Brain microvascular endothelial cell (primary cell): Measurements from ENCODE around the gene STAG2.
"Not testable (repeated sequence)": the region's sequence is repeated elsewhere in the genome, so short reads cannot be mapped to it uniquely, and the experiment has no call there.

Source experiments
- DNase-seq: peaks from one replicate; pipeline ENCODE4 v3.0.0-alpha.2; 2020
- H3K27ac ChIP-seq: fragments of 250-450 bp; sonication (Bioruptor Pico); 2 replicates; pipeline ENCODE4 v1.5.1; 2020; ENCODE audit warnings: mild to moderate bottlenecking, moderate library complexity
- H3K27me3 ChIP-seq: fragments of 250-450 bp; sonication (Bioruptor Pico); replicated peaks from 2 replicates; pipeline ENCODE4 v1.5.1; 2020; ENCODE audit warnings: mild to moderate bottlenecking
- H3K36me3 ChIP-seq: fragments of 250-450 bp; sonication (Bioruptor Pico); replicated peaks from 2 replicates; pipeline ENCODE4 v1.5.1; 2020; ENCODE audit warnings: mild to moderate bottlenecking
- H3K4me3 ChIP-seq: 2 replicates; pipeline ENCODE4 v1.5.1; 2011; ENCODE audit warnings: low read depth, mild to moderate bottlenecking, control low read depth, low read length, moderate library complexity
- in situ Hi-C: cut with HindIII; loops from 2 replicates; pipeline ENCODE4 v1.10.0; 2017; ENCODE audit warnings: low sequenced_read_pairs, low pct_ligation_motif_present
- TF ChIP-seq, protein P1 (sequence below): IDR thresholded peaks from 2 replicates; pipeline ENCODE4 v1.5.1; 2011; ENCODE audit warnings: low read depth, mild to moderate bottlenecking, moderate library complexity, low read length, control low read depth, inconsistent platforms; ENCODE audit errors: missing control alignments

STAG2 gene

GRCh38 chrX:124042042-124042441 is 80.5 kb downstream of the STAG2 start:
- in situ Hi-C loops, result no loop called here
- TF ChIP-seq, protein P1, sequence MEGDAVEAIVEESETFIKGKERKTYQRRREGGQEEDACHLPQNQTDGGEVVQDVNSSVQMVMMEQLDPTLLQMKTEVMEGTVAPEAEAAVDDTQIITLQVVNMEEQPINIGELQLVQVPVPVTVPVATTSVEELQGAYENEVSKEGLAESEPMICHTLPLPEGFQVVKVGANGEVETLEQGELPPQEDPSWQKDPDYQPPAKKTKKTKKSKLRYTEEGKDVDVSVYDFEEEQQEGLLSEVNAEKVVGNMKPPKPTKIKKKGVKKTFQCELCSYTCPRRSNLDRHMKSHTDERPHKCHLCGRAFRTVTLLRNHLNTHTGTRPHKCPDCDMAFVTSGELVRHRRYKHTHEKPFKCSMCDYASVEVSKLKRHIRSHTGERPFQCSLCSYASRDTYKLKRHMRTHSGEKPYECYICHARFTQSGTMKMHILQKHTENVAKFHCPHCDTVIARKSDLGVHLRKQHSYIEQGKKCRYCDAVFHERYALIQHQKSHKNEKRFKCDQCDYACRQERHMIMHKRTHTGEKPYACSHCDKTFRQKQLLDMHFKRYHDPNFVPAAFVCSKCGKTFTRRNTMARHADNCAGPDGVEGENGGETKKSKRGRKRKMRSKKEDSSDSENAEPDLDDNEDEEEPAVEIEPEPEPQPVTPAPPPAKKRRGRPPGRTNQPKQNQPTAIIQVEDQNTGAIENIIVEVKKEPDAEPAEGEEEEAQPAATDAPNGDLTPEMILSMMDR, result no peak

GRCh38 chrX:124045109-124045508 is 83.6 kb downstream of the STAG2 start:
- DNase-seq, result no peak
- Histone ChIP-seq H3K27ac (no peak overlapping the region), H3K36me3 (no peaks in the 10 kb centered on the region), H3K27me3 (no peaks in the 10 kb centered on the region), H3K4me3 (no peak overlapping the region)
- in situ Hi-C loops, result no loop called here
- TF ChIP-seq, protein P1, result no peak

More at GRCh38 chrX:124042042-124042441, 80.5 kb downstream of the STAG2 start:
- no peak for DNase-seq
- Histone ChIP-seq H3K4me3 (no peak overlapping the region), H3K36me3 (no peaks in the 10 kb centered on the region), H3K27ac (no peak overlapping the region), H3K27me3 (no peaks in the 10 kb centered on the region)

DNA sequence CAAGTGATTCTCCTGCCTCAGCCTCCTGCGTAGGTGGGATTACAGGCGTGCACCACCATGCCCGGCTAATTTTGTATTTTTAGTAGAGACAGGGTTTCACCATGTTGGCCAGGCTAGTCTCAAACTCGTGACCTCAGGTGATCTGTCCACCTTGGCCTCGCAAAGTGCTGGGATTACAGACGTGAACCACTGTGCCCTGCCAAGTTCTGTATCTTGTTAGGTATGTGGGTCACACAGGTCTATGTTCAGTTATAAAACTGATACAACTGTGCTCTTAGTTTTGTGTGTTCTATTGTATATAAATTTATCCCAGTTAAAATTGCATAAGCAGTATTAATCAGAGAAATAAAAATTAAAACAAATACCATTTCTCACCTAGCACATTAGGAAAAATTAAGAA is 122.9 kb downstream of the STAG2 start:
- H3K4me3 ChIP-seq, DNase-seq, H3K27ac ChIP-seq, H3K36me3 ChIP-seq, H3K27me3 ChIP-seq, in situ Hi-C loops: not testable (repeated sequence)

DNA sequence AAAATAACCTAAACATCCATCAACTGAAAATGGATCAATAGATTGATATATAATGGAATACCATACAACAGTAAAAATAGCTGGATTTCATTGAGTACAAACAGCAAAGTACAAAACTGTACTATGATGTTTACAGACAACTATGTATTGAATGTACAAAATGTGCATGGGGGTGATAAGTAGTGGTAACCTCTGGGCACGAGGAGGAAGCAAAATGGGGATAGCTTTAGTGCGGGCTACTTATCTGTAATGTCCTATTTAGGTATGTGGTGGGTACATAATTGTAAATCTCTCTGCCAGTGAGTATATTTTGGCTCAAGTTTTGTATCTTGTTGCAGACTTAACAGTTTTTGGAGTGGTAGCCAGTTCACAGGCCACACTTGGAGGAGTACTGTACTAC is 123.6 kb downstream of the STAG2 start:
- H3K36me3 ChIP-seq, result peaks cover 5% of the 10 kb centered on the region
- TF ChIP-seq, protein P1, result no peak

DNA sequence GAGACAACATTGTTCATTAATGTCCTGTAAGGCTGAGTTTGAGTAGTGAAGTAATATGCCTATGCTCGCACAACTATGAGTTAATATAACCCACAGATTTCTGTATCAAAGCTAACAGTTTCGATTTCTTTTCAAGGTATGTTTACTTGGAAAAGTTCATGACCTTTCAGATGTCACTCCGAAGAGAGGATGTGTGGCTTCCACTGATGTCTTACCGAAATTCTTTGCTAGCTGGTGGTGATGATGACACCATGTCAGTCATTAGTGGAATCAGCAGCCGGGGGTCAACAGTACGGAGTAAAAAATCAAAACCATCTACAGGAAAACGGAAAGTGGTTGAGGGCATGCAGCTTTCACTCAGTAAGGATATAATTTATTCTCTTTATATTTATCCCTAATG is 124.9 kb downstream of the STAG2 start:
- in situ Hi-C loops, result no loop called here
- Histone ChIP-seq H3K27ac (no peak overlapping the region), H3K4me3 (no peak overlapping the region), H3K36me3 (peaks cover 9% of the 10 kb centered on the region), H3K27me3 (no peaks in the 10 kb centered on the region)
- no peak for DNase-seq
- TF ChIP-seq, protein P1, result no peak

More for the DNA sequence above, 123.6 kb downstream of the STAG2 start:
- in situ Hi-C loops, result no loop called here
- Histone ChIP-seq H3K27ac (no peak overlapping the region), H3K27me3 (no peaks in the 10 kb centered on the region), H3K4me3 (no peak overlapping the region)
- no peak for DNase-seq

DNA sequence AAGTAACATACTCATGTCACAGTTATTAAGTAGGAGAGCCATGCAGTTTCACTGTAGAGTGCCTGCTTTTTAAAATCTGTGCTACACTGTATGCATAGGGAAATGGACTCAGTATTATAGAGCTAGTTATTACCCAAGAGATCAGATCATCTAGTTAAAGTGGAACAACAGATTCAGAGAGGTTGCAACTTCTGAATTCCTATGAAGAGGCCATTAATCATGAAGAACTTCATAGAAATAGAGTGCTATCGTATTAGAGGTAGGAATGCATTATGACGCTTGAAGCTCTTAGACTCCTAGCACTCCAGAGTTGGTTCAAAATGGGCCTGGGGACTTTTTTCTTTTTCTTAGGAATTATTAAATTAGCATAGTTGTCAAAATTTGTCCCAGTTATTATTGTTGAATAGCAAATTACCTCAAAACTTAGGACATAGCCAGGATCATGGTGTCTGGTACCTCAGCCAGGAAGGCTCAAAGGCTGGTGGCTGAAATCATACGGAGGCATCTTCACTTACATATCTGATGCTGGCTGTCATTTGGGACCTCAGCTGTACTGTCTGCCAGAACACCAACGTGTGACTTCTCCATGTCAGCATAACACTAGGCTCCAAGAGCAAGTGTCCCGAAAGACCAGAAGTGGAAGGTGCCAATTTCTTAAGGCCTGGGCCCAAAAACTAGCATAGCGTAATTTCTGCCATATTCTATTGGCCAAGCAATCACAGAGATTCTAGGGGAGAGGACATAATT is 125.7 kb downstream of the STAG2 start:
- DNase-seq, result no peak
- no peak overlapping the region for H3K27ac ChIP-seq
- in situ Hi-C loops, result no loop called here
- no peaks in the 10 kb centered on the region for H3K27me3 ChIP-seq
- TF ChIP-seq, protein P1, result no peak
- no peak overlapping the region for H3K4me3 ChIP-seq
- peaks cover 9% of the 10 kb centered on the region for H3K36me3 ChIP-seq
